ENCODE measurements around the gene UBXN6.

Gene UBXN6

DNA sequence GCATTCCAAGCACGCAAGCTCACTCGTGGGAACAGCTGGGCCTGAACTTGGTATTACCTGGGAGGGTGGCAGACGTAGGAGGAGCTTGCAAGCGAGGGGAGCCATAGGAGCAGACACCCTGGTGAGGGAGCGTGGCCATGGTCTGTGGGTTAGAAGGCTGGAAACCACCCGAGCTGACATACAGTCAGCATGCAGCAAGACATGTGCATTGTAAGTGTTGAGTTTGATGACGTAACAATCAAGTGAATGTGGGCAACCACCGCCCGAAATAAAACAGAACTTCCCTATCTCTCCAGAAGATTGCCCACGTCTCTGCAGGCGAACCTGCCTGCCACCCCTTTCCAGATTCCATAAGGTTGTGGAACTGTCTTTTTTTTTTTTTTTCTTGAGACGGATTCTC, 26.8 kb downstream of the UBXN6 start:
- TF ChIP-seq CTCF (IDR thresholded peaks at IDR 0.05), result no peak

GRCh38 chr19:4429771-4430171, 27.8 kb downstream of the UBXN6 start:
- TF ChIP-seq CTCF (IDR thresholded peaks at IDR 0.05), result no peak

GRCh38 chr19:4429256-4429655, 28.3 kb downstream of the UBXN6 start:
- no peak for TF ChIP-seq CTCF (IDR thresholded peaks at IDR 0.05)

DNA sequence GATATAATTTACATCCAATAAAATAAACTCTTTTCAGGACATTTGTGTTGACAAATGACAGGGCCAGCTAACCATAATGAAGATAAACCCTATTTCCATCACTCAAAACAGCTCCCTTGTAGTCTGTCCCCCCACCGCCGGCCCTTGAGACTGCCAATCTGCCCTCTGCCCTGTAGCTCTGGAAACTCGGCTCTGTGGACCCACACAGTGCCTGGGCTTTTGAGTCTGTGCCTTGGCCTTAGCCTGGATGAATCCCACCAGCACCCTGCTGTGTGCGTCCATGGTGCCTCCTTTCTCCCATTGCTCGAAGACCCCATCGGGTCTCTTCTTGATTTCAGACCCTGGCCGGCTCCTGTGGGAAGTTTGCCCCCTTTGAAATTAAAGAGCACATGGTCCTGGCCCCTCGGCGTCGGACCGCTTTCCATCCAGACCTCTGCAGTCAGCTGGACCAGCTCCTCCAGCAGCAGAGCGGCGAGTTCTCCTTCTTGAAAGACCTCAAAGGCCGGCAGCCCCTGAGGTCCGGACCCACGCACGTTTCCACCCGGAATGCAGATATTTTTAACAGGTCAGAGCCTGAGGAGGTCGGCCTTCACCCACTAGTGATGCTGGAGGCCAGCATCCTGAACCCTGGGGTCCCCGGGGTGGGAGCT, 29.1 kb downstream of the UBXN6 start:
- TF ChIP-seq CTCF (IDR thresholded peaks at IDR 0.05), result no peak

GRCh38 chr19:4425537-4425936, 32.1 kb downstream of the UBXN6 start:
- no peak for TF ChIP-seq CTCF (IDR thresholded peaks at IDR 0.05)

DNA sequence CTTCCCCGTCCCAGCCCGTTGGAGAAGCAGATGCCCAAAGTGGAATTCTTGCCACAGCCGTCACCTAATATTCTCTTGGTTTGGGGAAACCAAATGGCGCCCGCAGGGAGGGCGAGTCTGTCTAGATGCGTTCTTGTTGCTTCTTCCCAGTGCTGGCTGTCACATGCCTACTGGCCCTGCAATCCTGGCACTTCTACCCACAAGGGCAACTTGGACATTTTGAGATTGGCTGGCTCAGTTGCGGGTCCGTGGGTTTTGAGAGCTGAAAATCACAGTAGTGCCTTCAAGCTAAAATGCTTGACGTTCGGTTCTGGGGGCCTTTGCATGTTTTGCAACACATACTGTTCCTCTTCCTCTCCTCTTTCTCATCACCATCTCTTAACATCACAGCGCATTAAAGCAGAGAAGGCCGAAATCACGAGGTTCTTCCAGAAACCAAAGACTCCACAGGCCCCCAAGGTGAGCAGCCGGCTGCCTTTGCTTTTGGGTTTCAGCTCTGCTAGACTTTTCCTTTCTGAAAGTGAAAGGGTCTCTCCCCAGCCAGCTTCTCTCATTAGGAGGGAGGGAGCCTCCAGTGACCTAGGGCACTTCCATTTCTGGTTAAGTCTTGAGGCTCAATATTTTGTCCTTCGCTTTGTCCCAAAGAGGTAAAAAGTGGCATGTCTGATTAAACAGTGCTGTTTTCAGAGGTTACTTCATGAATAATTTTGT, 34.0 kb downstream of the UBXN6 start:
- no peak for TF ChIP-seq CTCF (IDR thresholded peaks at IDR 0.05)

GRCh38 chr19:4416268-4416667, 41.3 kb downstream of the UBXN6 start:
- no peak for TF ChIP-seq CTCF (IDR thresholded peaks at IDR 0.05)
